Activated CD8-positive, alpha-beta T cell treated with anti-CD3 and anti-CD28 coated beads, Interleukin-2, amount 10 ng/mL, durations not matched to agents 7 days and 5 days (primary cell): ENCODE results near the gene MNAT1. TPM values are rescaled to one million over a fixed set of nuclear protein-coding genes. Genes with fewer than 3 reads are reported as not detected.
A peak's percentile ranks its signal among the peaks of the same experiment; 100 is the strongest.

ENCODE experiments used
- ATAC-seq: fragments of 150-1000 bp; cut with Tn5 transposase; one replicate; pipeline ENCODE4 v1.10.0; 2021; ENCODE audit warnings: moderate library complexity
- CTCF ChIA-PET: fragments of 350-600 bp; sonication (Branson Sonifier 250); formaldehyde crosslinking; loops from one replicate; lab custom pipeline; 2021; ENCODE audit warnings: antibody characterized with exemption; lab: Charles Lee
- POLR2A ChIA-PET: fragments of 350-600 bp; sonication (Branson Sonifier 250); formaldehyde crosslinking; loops from one replicate; lab custom pipeline; 2021; ENCODE audit warnings: antibody characterized with exemption; lab: Charles Lee
- DNase-seq: peaks from one replicate; pipeline ENCODE4 v3.0.0-alpha.2; 2020
- H3K27ac Mint-ChIP-seq: one replicate; pipeline ENCODE4 v1.8.0; 2021; ENCODE audit warnings: mild to moderate bottlenecking, mixed read lengths
- H3K27me3 Mint-ChIP-seq: one replicate; pipeline ENCODE4 v1.8.0; 2021; ENCODE audit warnings: low read depth, mixed read lengths
- H3K36me3 Mint-ChIP-seq: one replicate; pipeline ENCODE4 v1.8.0; 2021; ENCODE audit warnings: low read depth, mixed read lengths
- H3K4me1 Mint-ChIP-seq: one replicate; pipeline ENCODE4 v1.8.0; 2021; ENCODE audit warnings: low read depth, mixed read lengths
- H3K4me3 Mint-ChIP-seq: one replicate; pipeline ENCODE4 v1.8.0; 2021; ENCODE audit warnings: mild to moderate bottlenecking, mixed read lengths
- H3K9me3 Mint-ChIP-seq: one replicate; pipeline ENCODE4 v1.8.0; 2022; ENCODE audit warnings: mixed read lengths; ENCODE audit not compliant: insufficient read depth
- total RNA-seq, 2 experiments: library from RNA; stranded (reverse); gene quantifications; one replicate each; pipeline ENCODE4 v1.2.3, GENCODE V29; 2021

Gene MNAT1
- total RNA-seq, 2 experiments from 2014 or later: 36.0 to 44.9 TPM

GRCh38 chr14:60744566-60744965 lies 10.0 kb downstream of the MNAT1 start:
- Mint-ChIP-seq H3K4me1 (no peaks in the 10 kb centered on the region), H3K27ac (no peak overlapping the region), H3K36me3 (peaks cover 15% of the 10 kb centered on the region), H3K9me3 (no peaks in the 10 kb centered on the region), H3K4me3 (no peak overlapping the region), H3K27me3 (no peaks in the 10 kb centered on the region)
- POLR2A ChIA-PET: no interaction called here
- CTCF ChIA-PET: no interaction called here
- ATAC-seq (no peak), DNase-seq (no peak)

- Mint-ChIP-seq H3K36me3 (peaks cover 20% of the 10 kb centered on the region), H3K27me3 (no peaks in the 10 kb centered on the region), H3K27ac (peak overlapping the region; percentile 93), H3K4me1 (peaks cover 63% of the 10 kb centered on the region), H3K9me3 (no peaks in the 10 kb centered on the region), H3K4me3 (peak overlapping the region; percentile 70)
- DNase-seq: peak; percentile 86
- peak; percentile 93 for ATAC-seq
- ChIA-PET POLR2A (interaction anchor here (0.6 to 2.0 kb wide), 5 partner anchors 19 to 579 kb away, joined by 3 to 8 read pairs (median 3); partner anchors contain the start of genes MNAT1, SLC38A6 and TRMT5), CTCF (interaction anchor here (1.1 to 1.2 kb wide), 2 partner anchors 10 to 12 kb away, joined by 3 read pairs; no protein-coding TSS in a partner anchor)
Observed at GRCh38 chr14:60753264-60754119, 18.9 kb downstream of the MNAT1 start.

GRCh38 chr14:60756847-60757246 lies 22.3 kb downstream of the MNAT1 start:
- POLR2A ChIA-PET: interaction anchor here (0.7 kb wide), 1 partner anchor 212 kb away, joined by 3 read pairs; no protein-coding TSS in a partner anchor
- H3K4me1 Mint-ChIP-seq: peaks cover 85% of the 10 kb centered on the region

GRCh38 chr14:60757567-60758002 lies 23.0 kb downstream of the MNAT1 start:
- peaks cover 32% of the 10 kb centered on the region for H3K36me3 Mint-ChIP-seq
- no peak overlapping the region for H3K27ac Mint-ChIP-seq
- no peak for DNase-seq
- POLR2A ChIA-PET: no interaction called here
- no peaks in the 10 kb centered on the region for H3K9me3 Mint-ChIP-seq
- no peak for ATAC-seq
- CTCF ChIA-PET: no interaction called here
- peaks cover 3% of the 10 kb centered on the region for H3K27me3 Mint-ChIP-seq
- peaks cover 80% of the 10 kb centered on the region for H3K4me1 Mint-ChIP-seq
- H3K4me3 Mint-ChIP-seq: peak overlapping the region; percentile 16

More at GRCh38 chr14:60756847-60757246, 22.3 kb downstream of the MNAT1 start:
- Mint-ChIP-seq H3K9me3 (no peaks in the 10 kb centered on the region), H3K27ac (no peak overlapping the region), H3K4me3 (no peak overlapping the region), H3K36me3 (peaks cover 34% of the 10 kb centered on the region), H3K27me3 (peaks cover 3% of the 10 kb centered on the region)
- CTCF ChIA-PET: no interaction called here
- ATAC-seq: no peak
- DNase-seq: no peak

GRCh38 chr14:60758885-60759284 lies 24.3 kb downstream of the MNAT1 start:
- no peak for DNase-seq
- ChIA-PET POLR2A (no interaction called here), CTCF (no interaction called here)
- H3K27ac Mint-ChIP-seq: peak overlapping the region; percentile 48
- peaks cover 3% of the 10 kb centered on the region for H3K27me3 Mint-ChIP-seq
- H3K9me3 Mint-ChIP-seq: no peaks in the 10 kb centered on the region
- no peak for ATAC-seq
- H3K4me1 Mint-ChIP-seq: peaks cover 68% of the 10 kb centered on the region
- peaks cover 27% of the 10 kb centered on the region for H3K36me3 Mint-ChIP-seq
- peak overlapping the region; percentile 29 for H3K4me3 Mint-ChIP-seq

GRCh38 chr14:60760209-60760608 lies 25.6 kb downstream of the MNAT1 start:
- peaks cover 3% of the 10 kb centered on the region for H3K27me3 Mint-ChIP-seq
- CTCF ChIA-PET: no interaction called here
- no peak overlapping the region for H3K4me3 Mint-ChIP-seq
- DNase-seq (no peak), ATAC-seq (no peak)
- H3K4me1 Mint-ChIP-seq: peaks cover 56% of the 10 kb centered on the region
- peaks cover 24% of the 10 kb centered on the region for H3K36me3 Mint-ChIP-seq
- H3K27ac Mint-ChIP-seq: no peak overlapping the region
- H3K9me3 Mint-ChIP-seq: no peaks in the 10 kb centered on the region
- POLR2A ChIA-PET: interaction anchor here (0.7 kb wide), 1 partner anchor 221 kb away, joined by 3 read pairs; the partner anchor contains the start of gene SLC38A6

GRCh38 chr14:60760644-60761364 lies 26.2 kb downstream of the MNAT1 start:
- Mint-ChIP-seq H3K36me3 (peaks cover 20% of the 10 kb centered on the region), H3K27ac (no peak overlapping the region), H3K9me3 (no peaks in the 10 kb centered on the region), H3K4me3 (no peak overlapping the region), H3K4me1 (peaks cover 50% of the 10 kb centered on the region), H3K27me3 (peaks cover 3% of the 10 kb centered on the region)
- no peak for ATAC-seq
- no peak for DNase-seq
- ChIA-PET CTCF (no interaction called here), POLR2A (no interaction called here)

GRCh38 chr14:60768602-60769001 lies 34.0 kb downstream of the MNAT1 start:
- CTCF ChIA-PET: no interaction called here
- Mint-ChIP-seq H3K36me3 (peaks cover 4% of the 10 kb centered on the region), H3K4me1 (peaks cover 10% of the 10 kb centered on the region), H3K27ac (no peak overlapping the region), H3K4me3 (no peak overlapping the region), H3K9me3 (no peaks in the 10 kb centered on the region), H3K27me3 (no peaks in the 10 kb centered on the region)
- ATAC-seq (no peak), DNase-seq (no peak)
- POLR2A ChIA-PET: no interaction called here

GRCh38 chr14:60771117-60771516 lies 36.6 kb downstream of the MNAT1 start:
- H3K36me3 Mint-ChIP-seq: peaks cover 4% of the 10 kb centered on the region
- ChIA-PET CTCF (no interaction called here), POLR2A (no interaction called here)
- no peak overlapping the region for H3K27ac Mint-ChIP-seq
- H3K4me1 Mint-ChIP-seq: peaks cover 10% of the 10 kb centered on the region
- no peak for DNase-seq
- H3K9me3 Mint-ChIP-seq: no peaks in the 10 kb centered on the region
- no peak overlapping the region for H3K4me3 Mint-ChIP-seq
- no peak for ATAC-seq
- no peaks in the 10 kb centered on the region for H3K27me3 Mint-ChIP-seq

GRCh38 chr14:60773558-60773957 lies 39.0 kb downstream of the MNAT1 start:
- ATAC-seq: no peak
- Mint-ChIP-seq H3K4me3 (no peak overlapping the region), H3K9me3 (no peaks in the 10 kb centered on the region), H3K27ac (no peak overlapping the region), H3K36me3 (peaks cover 2% of the 10 kb centered on the region), H3K4me1 (peaks cover 6% of the 10 kb centered on the region), H3K27me3 (no peaks in the 10 kb centered on the region)
- no peak for DNase-seq
- CTCF ChIA-PET: no interaction called here
- POLR2A ChIA-PET: no interaction called here

GRCh38 chr14:60775296-60775695 lies 40.7 kb downstream of the MNAT1 start:
- H3K4me3 Mint-ChIP-seq: no peak overlapping the region
- POLR2A ChIA-PET: no interaction called here
- H3K27me3 Mint-ChIP-seq: no peaks in the 10 kb centered on the region
- CTCF ChIA-PET: no interaction called here
- DNase-seq: no peak
- H3K27ac Mint-ChIP-seq: no peak overlapping the region
- no peak for ATAC-seq
- H3K4me1 Mint-ChIP-seq: peaks cover 6% of the 10 kb centered on the region
- peaks cover 6% of the 10 kb centered on the region for H3K36me3 Mint-ChIP-seq
- H3K9me3 Mint-ChIP-seq: no peaks in the 10 kb centered on the region
